ENCODE measurements around the gene LSR.
A peak's percentile ranks its signal among the peaks of the same experiment; 100 is the strongest.
"Not testable (repeated sequence)": the region's sequence is repeated elsewhere in the genome, so short reads cannot be mapped to it uniquely, and the experiment has no call there.

Gene LSR

GRCh38 chr19:35286101-35286500, 37.3 kb downstream of the LSR start:
- POLR2A ChIA-PET, result interaction anchor here (0.7 to 4.7 kb wide), 2 partner anchors 17 to 199 kb away, joined by 3 to 17 read pairs; partner anchors contain the start of gene USF2
- H3K4me1 ChIP-seq (ENCODE audit: control insufficient read depth, insufficient read depth, low read length); H3K27ac ChIP-seq (ENCODE audit: extremely low read depth, low read depth, low read length); H3K36me3 ChIP-seq (ENCODE audit: control insufficient read depth in 2 of 2, insufficient read depth in 1 of 2, low read length in 2 of 2); H3K4me3 ChIP-seq (ENCODE audit: low read depth, low read length); H3K9me3 ChIP-seq (ENCODE audit: control insufficient read depth, insufficient read depth, low read depth, low read length): not testable (repeated sequence)
- TF ChIP-seq, protein P1, sequence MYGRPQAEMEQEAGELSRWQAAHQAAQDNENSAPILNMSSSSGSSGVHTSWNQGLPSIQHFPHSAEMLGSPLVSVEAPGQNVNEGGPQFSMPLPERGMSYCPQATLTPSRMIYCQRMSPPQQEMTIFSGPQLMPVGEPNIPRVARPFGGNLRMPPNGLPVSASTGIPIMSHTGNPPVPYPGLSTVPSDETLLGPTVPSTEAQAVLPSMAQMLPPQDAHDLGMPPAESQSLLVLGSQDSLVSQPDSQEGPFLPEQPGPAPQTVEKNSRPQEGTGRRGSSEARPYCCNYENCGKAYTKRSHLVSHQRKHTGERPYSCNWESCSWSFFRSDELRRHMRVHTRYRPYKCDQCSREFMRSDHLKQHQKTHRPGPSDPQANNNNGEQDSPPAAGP (tag by site-specific recombination; IDR thresholded peaks at IDR 0.05), result 0 out of 2 replicates have a peak, but pooled peaks have one; percentile 34
- CTCF ChIA-PET, result interaction anchor here (3.7 kb wide), 1 partner anchor 11 kb away, joined by 17 read pairs; no protein-coding TSS in a partner anchor

GRCh38 chr19:35287713-35288112, 38.9 kb downstream of the LSR start:
- H3K9me3 ChIP-seq (ENCODE audit: control insufficient read depth, insufficient read depth, low read depth, low read length), result no peaks in the 10 kb centered on the region
- no peaks in the 10 kb centered on the region for H3K36me3 ChIP-seq (ENCODE audit: control insufficient read depth in 2 of 2, insufficient read depth in 1 of 2, low read length in 2 of 2)
- ChIA-PET POLR2A (interaction anchor here (4.7 kb wide), 1 partner anchor 19 kb away, joined by 17 read pairs; the partner anchor contains the start of gene USF2), CTCF (interaction anchor here (0.5 to 3.7 kb wide), 11 partner anchors 13 to 1288 kb away, joined by 3 to 17 read pairs (median 3); no protein-coding TSS in a partner anchor)
- TF ChIP-seq ZNF121 (tag by site-specific recombination; IDR thresholded peaks at IDR 0.05), result peak; percentile 72; the same call in 1 of the 2 replicates
- TF ChIP-seq, protein P2, sequence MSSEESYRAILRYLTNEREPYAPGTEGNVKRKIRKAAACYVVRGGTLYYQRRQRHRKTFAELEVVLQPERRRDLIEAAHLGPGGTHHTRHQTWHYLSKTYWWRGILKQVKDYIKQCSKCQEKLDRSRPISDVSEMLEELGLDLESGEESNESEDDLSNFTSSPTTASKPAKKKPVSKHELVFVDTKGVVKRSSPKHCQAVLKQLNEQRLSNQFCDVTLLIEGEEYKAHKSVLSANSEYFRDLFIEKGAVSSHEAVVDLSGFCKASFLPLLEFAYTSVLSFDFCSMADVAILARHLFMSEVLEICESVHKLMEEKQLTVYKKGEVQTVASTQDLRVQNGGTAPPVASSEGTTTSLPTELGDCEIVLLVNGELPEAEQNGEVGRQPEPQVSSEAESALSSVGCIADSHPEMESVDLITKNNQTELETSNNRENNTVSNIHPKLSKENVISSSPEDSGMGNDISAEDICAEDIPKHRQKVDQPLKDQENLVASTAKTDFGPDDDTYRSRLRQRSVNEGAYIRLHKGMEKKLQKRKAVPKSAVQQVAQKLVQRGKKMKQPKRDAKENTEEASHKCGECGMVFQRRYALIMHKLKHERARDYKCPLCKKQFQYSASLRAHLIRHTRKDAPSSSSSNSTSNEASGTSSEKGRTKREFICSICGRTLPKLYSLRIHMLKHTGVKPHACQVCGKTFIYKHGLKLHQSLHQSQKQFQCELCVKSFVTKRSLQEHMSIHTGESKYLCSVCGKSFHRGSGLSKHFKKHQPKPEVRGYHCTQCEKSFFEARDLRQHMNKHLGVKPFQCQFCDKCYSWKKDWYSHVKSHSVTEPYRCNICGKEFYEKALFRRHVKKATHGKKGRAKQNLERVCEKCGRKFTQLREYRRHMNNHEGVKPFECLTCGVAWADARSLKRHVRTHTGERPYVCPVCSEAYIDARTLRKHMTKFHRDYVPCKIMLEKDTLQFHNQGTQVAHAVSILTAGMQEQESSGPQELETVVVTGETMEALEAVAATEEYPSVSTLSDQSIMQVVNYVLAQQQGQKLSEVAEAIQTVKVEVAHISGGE (tag by site-specific recombination; conservative IDR thresholded peaks at IDR 0.05; ENCODE audit: low read depth), result no peak
- no peak overlapping the region for H3K4me3 ChIP-seq (ENCODE audit: low read depth, low read length)
- no peak overlapping the region for H3K27ac ChIP-seq (ENCODE audit: extremely low read depth, low read depth, low read length)
- peaks cover 8% of the 10 kb centered on the region for H3K4me1 ChIP-seq (ENCODE audit: control insufficient read depth, insufficient read depth, low read length)

DNA sequence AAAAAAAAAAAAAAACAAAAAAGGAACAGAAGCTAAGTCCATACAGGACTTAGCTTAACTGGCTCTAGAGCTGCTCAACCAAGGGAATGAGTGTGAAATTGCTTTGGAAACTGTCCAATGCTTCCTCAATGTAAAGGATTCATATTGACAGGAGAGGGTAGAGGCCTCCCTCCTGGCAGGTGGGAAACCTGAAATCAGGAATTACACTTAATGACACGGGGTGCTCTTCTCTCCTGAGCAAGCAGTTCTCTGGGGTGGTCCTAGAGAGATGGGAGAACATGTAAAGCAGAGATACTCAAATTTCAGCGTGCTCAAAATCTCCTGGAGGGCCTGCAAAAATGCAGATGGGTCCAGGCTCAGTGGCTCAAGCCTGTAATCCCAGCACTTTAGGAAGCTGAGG, 39.5 kb downstream of the LSR start:
- H3K9me3 ChIP-seq (ENCODE audit: control insufficient read depth, insufficient read depth, low read depth, low read length), result no peaks in the 10 kb centered on the region
- peaks cover 8% of the 10 kb centered on the region for H3K4me1 ChIP-seq (ENCODE audit: control insufficient read depth, insufficient read depth, low read length)
- H3K36me3 ChIP-seq (ENCODE audit: control insufficient read depth in 2 of 2, insufficient read depth in 1 of 2, low read length in 2 of 2), result no peaks in the 10 kb centered on the region
- no peak overlapping the region for H3K27ac ChIP-seq (ENCODE audit: extremely low read depth, low read depth, low read length)
- ChIA-PET CTCF (interaction anchor here (0.6 to 3.7 kb wide), 11 partner anchors 13 to 304 kb away, joined by 3 to 17 read pairs (median 4); no protein-coding TSS in a partner anchor), POLR2A (interaction anchor here (4.7 kb wide), 1 partner anchor 19 kb away, joined by 17 read pairs; the partner anchor contains the start of gene USF2)
- H3K4me3 ChIP-seq (ENCODE audit: low read depth, low read length), result no peak overlapping the region
- TF ChIP-seq ZNF155 (tag by site-specific recombination; IDR thresholded peaks at IDR 0.05), result no peak
- TF ChIP-seq ZNF704 (tag by site-specific recombination; IDR thresholded peaks at IDR 0.05), result no peak
- TF ChIP-seq ZNF777 (tag by site-specific recombination; IDR thresholded peaks at IDR 0.05; ENCODE audit: borderline replicate concordance), result no peak

DNA sequence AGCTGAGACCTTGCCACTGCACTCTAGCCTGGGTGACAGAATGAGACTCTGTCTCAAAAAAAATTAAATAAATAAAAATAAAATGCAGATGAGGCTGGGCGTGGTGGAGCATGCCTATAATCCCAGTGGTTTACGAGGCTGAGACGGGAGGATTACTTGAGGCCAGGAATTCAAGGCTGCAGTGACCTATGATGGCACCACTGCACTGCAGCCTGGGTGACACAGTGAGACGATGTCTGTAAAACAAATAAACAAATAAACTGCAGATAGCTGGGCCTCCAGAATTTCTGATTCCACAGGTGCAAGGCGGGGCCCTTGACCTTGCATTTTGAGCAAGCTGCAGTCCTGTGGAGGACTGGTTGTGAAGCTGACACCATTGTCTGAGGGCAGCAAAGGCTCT, 40.1 kb downstream of the LSR start:
- Histone ChIP-seq H3K27ac (ENCODE audit: extremely low read depth, low read depth, low read length) (no peak overlapping the region), H3K4me3 (ENCODE audit: low read depth, low read length) (no peak overlapping the region), H3K9me3 (ENCODE audit: control insufficient read depth, insufficient read depth, low read depth, low read length) (no peaks in the 10 kb centered on the region), H3K36me3 (ENCODE audit: control insufficient read depth in 2 of 2, insufficient read depth in 1 of 2, low read length in 2 of 2) (no peaks in the 10 kb centered on the region), H3K4me1 (ENCODE audit: control insufficient read depth, insufficient read depth, low read length) (peaks cover 8% of the 10 kb centered on the region)
- ChIA-PET POLR2A (interaction anchor here (0.7 to 4.7 kb wide), 2 partner anchors 9 to 20 kb away, joined by 5 to 17 read pairs; partner anchors contain the start of gene USF2), CTCF (interaction anchor here (0.7 to 1.3 kb wide), 6 partner anchors 19 to 304 kb away, joined by 3 to 8 read pairs (median 5); no protein-coding TSS in a partner anchor)
- TF ChIP-seq ZNF777 (tag by site-specific recombination; IDR thresholded peaks at IDR 0.05; ENCODE audit: borderline replicate concordance), result no peak
- no peak for TF ChIP-seq ZNF146 (tag by site-specific recombination; IDR thresholded peaks at IDR 0.05)
- TF ChIP-seq ZBTB1 (tag by site-specific recombination; IDR thresholded peaks at IDR 0.05), result no peak
- no peak for TF ChIP-seq ZNF221 (tag by site-specific recombination; IDR thresholded peaks at IDR 0.05; ENCODE audit: borderline replicate concordance)
- TF ChIP-seq KLF1 (tag by site-specific recombination; IDR thresholded peaks at IDR 0.05), result peak; percentile 70
- no peak for TF ChIP-seq ZNF311 (tag by site-specific recombination; IDR thresholded peaks at IDR 0.05; ENCODE audit: borderline replicate concordance)
- TF ChIP-seq, protein P3, sequence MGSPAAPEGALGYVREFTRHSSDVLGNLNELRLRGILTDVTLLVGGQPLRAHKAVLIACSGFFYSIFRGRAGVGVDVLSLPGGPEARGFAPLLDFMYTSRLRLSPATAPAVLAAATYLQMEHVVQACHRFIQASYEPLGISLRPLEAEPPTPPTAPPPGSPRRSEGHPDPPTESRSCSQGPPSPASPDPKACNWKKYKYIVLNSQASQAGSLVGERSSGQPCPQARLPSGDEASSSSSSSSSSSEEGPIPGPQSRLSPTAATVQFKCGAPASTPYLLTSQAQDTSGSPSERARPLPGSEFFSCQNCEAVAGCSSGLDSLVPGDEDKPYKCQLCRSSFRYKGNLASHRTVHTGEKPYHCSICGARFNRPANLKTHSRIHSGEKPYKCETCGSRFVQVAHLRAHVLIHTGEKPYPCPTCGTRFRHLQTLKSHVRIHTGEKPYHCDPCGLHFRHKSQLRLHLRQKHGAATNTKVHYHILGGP (tag by site-specific recombination; IDR thresholded peaks at IDR 0.05), result no peak
- no peak for TF ChIP-seq ZNF16 (tag by site-specific recombination; IDR thresholded peaks at IDR 0.05; ENCODE audit: low read depth)
- 0 out of 2 replicates have a peak, but pooled peaks have one; percentile 25 for TF ChIP-seq KLF7 (tag by site-specific recombination; IDR thresholded peaks at IDR 0.05; ENCODE audit: borderline replicate concordance)
- no peak for TF ChIP-seq ZFP41 (tag by site-specific recombination; IDR thresholded peaks at IDR 0.05; ENCODE audit: borderline replicate concordance)
- 0 out of 2 replicates have a peak, but pooled peaks have one; percentile 61 for TF ChIP-seq SCRT1 (tag by site-specific recombination; IDR thresholded peaks at IDR 0.05; ENCODE audit: borderline replicate concordance)
- TF ChIP-seq ZNF202 (tag by site-specific recombination; IDR thresholded peaks at IDR 0.05; ENCODE audit: borderline replicate concordance), result no peak
- peak; percentile 30; the same call in 1 of the 2 replicates for TF ChIP-seq ZNF585B (tag by site-specific recombination; IDR thresholded peaks at IDR 0.05)
- peak; percentile 81 for TF ChIP-seq SCRT2 (tag by site-specific recombination; IDR thresholded peaks at IDR 0.05)
